ENCODE data around the gene PIAS1.

Gene PIAS1

DNA sequence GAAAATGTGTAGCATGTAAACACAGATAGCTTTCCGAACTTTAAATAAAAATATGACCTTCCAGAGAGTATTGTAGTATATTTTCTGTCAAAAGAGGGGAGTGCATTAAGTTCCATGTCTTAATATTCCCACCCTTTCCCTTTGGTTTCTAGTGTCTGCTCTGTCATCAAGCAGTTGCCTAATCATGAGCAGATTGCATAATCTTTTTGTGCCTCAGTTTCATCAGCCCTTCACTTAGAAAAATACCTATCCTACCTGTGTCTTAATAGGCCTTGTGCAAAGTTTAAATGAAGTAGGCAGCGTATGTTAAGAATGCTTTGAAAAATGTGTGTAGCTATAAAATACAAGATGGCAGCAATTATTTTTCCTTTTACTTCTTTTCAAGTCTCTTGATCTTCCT, 98.2 kb downstream of the PIAS1 start:
- no peak overlapping the region for H3K4me3 ChIP-seq (ENCODE audit: severe bottlenecking)
- DNase-seq (ENCODE audit: low spot score) (no peak), ATAC-seq (ENCODE audit: low read depth) (no peak)
- no peak overlapping the region for H3K27ac ChIP-seq (ENCODE audit: poor library complexity, severe bottlenecking)
- H3K9me3 ChIP-seq (ENCODE audit: severe bottlenecking): no peaks in the 10 kb centered on the region
- H3K36me3 ChIP-seq (ENCODE audit: low read depth): peaks cover 36% of the 10 kb centered on the region
- H3K27me3 ChIP-seq (ENCODE audit: insufficient read depth, poor library complexity, severe bottlenecking): no peaks in the 10 kb centered on the region
- peaks cover 19% of the 10 kb centered on the region for H3K4me1 ChIP-seq (ENCODE audit: insufficient read depth, poor library complexity, severe bottlenecking)
- TF ChIP-seq, protein P1, sequence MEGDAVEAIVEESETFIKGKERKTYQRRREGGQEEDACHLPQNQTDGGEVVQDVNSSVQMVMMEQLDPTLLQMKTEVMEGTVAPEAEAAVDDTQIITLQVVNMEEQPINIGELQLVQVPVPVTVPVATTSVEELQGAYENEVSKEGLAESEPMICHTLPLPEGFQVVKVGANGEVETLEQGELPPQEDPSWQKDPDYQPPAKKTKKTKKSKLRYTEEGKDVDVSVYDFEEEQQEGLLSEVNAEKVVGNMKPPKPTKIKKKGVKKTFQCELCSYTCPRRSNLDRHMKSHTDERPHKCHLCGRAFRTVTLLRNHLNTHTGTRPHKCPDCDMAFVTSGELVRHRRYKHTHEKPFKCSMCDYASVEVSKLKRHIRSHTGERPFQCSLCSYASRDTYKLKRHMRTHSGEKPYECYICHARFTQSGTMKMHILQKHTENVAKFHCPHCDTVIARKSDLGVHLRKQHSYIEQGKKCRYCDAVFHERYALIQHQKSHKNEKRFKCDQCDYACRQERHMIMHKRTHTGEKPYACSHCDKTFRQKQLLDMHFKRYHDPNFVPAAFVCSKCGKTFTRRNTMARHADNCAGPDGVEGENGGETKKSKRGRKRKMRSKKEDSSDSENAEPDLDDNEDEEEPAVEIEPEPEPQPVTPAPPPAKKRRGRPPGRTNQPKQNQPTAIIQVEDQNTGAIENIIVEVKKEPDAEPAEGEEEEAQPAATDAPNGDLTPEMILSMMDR (IDR thresholded peaks at IDR 0.05; ENCODE audit: poor library complexity, severe bottlenecking): no peak

DNA sequence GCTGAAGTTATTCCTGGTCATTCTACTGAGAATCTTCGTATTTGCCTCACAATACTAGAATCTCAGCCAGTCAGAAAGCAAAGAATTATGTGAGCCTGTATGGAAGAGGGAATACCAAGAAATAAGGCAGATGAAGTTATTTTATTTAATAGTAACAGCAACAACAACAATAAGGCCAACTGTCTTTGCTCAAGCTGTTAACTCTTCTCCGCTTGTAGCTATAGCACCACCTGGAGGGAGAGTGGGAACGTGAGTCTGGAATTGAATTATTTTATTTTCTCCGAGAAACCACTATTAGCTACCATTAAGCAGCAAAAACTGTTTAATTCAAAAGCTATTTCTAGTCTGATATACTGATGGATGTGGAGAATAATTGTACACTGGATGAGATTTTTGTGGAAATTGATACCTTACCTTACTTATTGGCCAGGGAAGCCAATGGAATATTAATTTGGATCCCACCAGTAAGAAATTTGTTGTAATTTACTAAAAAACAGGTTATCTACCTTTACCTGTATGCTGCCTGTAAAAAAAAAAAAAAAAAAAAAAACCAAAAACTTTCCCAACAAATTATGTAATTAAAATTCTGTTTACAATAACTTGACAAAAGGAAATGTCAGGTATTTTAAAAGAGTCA, 100.9 kb downstream of the PIAS1 start:
- H3K36me3 ChIP-seq (ENCODE audit: low read depth): peaks cover 40% of the 10 kb centered on the region
- H3K9me3 ChIP-seq (ENCODE audit: severe bottlenecking): no peaks in the 10 kb centered on the region
- TF ChIP-seq, protein P1 (IDR thresholded peaks at IDR 0.05; ENCODE audit: poor library complexity, severe bottlenecking): peak; percentile 99
- H3K4me1 ChIP-seq (ENCODE audit: insufficient read depth, poor library complexity, severe bottlenecking): peaks cover 8% of the 10 kb centered on the region
- ATAC-seq (ENCODE audit: low read depth) (peak; percentile 67), DNase-seq (ENCODE audit: low spot score) (no peak)
- no peak overlapping the region for H3K4me3 ChIP-seq (ENCODE audit: severe bottlenecking)
- no peak overlapping the region for H3K27ac ChIP-seq (ENCODE audit: poor library complexity, severe bottlenecking)
- no peaks in the 10 kb centered on the region for H3K27me3 ChIP-seq (ENCODE audit: insufficient read depth, poor library complexity, severe bottlenecking)

- Histone ChIP-seq H3K27me3 (ENCODE audit: insufficient read depth, poor library complexity, severe bottlenecking) (no peaks in the 10 kb centered on the region), H3K36me3 (ENCODE audit: low read depth) (peaks cover 48% of the 10 kb centered on the region), H3K4me3 (ENCODE audit: severe bottlenecking) (no peak overlapping the region), H3K9me3 (ENCODE audit: severe bottlenecking) (no peaks in the 10 kb centered on the region), H3K4me1 (ENCODE audit: insufficient read depth, poor library complexity, severe bottlenecking) (no peaks in the 10 kb centered on the region), H3K27ac (ENCODE audit: poor library complexity, severe bottlenecking) (no peak overlapping the region)
- TF ChIP-seq, protein P1 (IDR thresholded peaks at IDR 0.05; ENCODE audit: poor library complexity, severe bottlenecking): no peak
- DNase-seq (ENCODE audit: low spot score) (no peak), ATAC-seq (ENCODE audit: low read depth) (no peak)
Measured at GRCh38 chr15:68157074-68157473, 103.0 kb downstream of the PIAS1 start.

- Histone ChIP-seq H3K36me3 (ENCODE audit: low read depth) (peaks cover 51% of the 10 kb centered on the region), H3K27ac (ENCODE audit: poor library complexity, severe bottlenecking) (no peak overlapping the region), H3K4me3 (ENCODE audit: severe bottlenecking) (no peak overlapping the region), H3K4me1 (ENCODE audit: insufficient read depth, poor library complexity, severe bottlenecking) (no peaks in the 10 kb centered on the region), H3K9me3 (ENCODE audit: severe bottlenecking) (no peaks in the 10 kb centered on the region), H3K27me3 (ENCODE audit: insufficient read depth, poor library complexity, severe bottlenecking) (no peaks in the 10 kb centered on the region)
- DNase-seq (ENCODE audit: low spot score) (no peak), ATAC-seq (ENCODE audit: low read depth) (no peak)
- TF ChIP-seq, protein P1 (IDR thresholded peaks at IDR 0.05; ENCODE audit: poor library complexity, severe bottlenecking): no peak
Measured at GRCh38 chr15:68158046-68158628, 104.0 kb downstream of the PIAS1 start.

GRCh38 chr15:68163191-68163590, 109.1 kb downstream of the PIAS1 start:
- no peak for DNase-seq (ENCODE audit: low spot score)
- Histone ChIP-seq H3K4me1 (ENCODE audit: insufficient read depth, poor library complexity, severe bottlenecking) (no peaks in the 10 kb centered on the region), H3K4me3 (ENCODE audit: severe bottlenecking) (no peak overlapping the region), H3K9me3 (ENCODE audit: severe bottlenecking) (no peaks in the 10 kb centered on the region), H3K27me3 (ENCODE audit: insufficient read depth, poor library complexity, severe bottlenecking) (no peaks in the 10 kb centered on the region), H3K36me3 (ENCODE audit: low read depth) (peaks cover 74% of the 10 kb centered on the region), H3K27ac (ENCODE audit: poor library complexity, severe bottlenecking) (no peak overlapping the region)
- ATAC-seq (ENCODE audit: low read depth): no peak
- TF ChIP-seq, protein P1 (IDR thresholded peaks at IDR 0.05; ENCODE audit: poor library complexity, severe bottlenecking): no peak

All from RWPE2 (cell line).